Kidney epithelial cell (primary cell): ENCODE data around the gene NMNAT2. TPM values are rescaled to one million over a fixed set of nuclear protein-coding genes. Genes with fewer than 3 reads are reported as not detected.

Experiments used
- DNase-seq: peaks from one replicate; pipeline ENCODE4 v3.0.0-alpha.2; 2010; ENCODE audit warnings: low read depth
- H3K27me3 ChIP-seq: 2 replicates; pipeline ENCODE4 v1.6.0; 2011; ENCODE audit warnings: low read length; ENCODE audit not compliant: control insufficient read depth, insufficient read depth
- H3K36me3 ChIP-seq: 2 replicates; pipeline ENCODE4 v1.5.1; 2011; ENCODE audit warnings: low read length; ENCODE audit not compliant: control insufficient read depth, insufficient read depth
- H3K4me3 ChIP-seq: 2 replicates; pipeline ENCODE4 v1.5.1; 2011; ENCODE audit warnings: low read depth, mild to moderate bottlenecking, control low read depth, low read length
- total RNA-seq: library from RNA; depleted of rRNA; stranded (reverse); fragments of >200 nt; gene quantifications from 2 replicates; pipeline ENCODE4 v1.2.3, GENCODE V29; 2015
- TF ChIP-seq, protein P1 (sequence below): IDR thresholded peaks from 2 replicates; pipeline ENCODE4 v1.5.1; 2011; ENCODE audit warnings: mild to moderate bottlenecking, moderate library complexity, low read length, control low read depth, inconsistent platforms; ENCODE audit not compliant: insufficient read depth, poor library complexity, severe bottlenecking

NMNAT2 gene
- total RNA-seq, 1 donor from 2014 or later: 1.0 TPM

DNA sequence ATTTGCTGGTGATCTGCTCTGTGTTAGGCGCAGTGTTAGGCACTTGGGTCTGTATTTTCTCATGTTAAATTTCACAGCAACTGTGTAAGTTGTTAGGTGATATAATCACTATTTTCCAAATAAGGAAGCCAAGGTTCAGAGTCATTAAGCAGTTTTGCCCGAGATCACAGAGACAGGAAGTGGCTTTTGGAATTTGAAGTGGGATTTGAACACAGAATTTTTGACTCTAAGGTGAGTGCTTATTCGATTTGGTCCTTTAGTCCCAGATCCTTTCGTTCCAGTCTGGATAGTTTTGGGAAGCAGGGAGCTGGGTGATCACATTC, 114.9 kb downstream of the NMNAT2 start:
- H3K4me3 ChIP-seq: no peak overlapping the region
- no peaks in the 10 kb centered on the region for H3K36me3 ChIP-seq
- TF ChIP-seq, protein P1, sequence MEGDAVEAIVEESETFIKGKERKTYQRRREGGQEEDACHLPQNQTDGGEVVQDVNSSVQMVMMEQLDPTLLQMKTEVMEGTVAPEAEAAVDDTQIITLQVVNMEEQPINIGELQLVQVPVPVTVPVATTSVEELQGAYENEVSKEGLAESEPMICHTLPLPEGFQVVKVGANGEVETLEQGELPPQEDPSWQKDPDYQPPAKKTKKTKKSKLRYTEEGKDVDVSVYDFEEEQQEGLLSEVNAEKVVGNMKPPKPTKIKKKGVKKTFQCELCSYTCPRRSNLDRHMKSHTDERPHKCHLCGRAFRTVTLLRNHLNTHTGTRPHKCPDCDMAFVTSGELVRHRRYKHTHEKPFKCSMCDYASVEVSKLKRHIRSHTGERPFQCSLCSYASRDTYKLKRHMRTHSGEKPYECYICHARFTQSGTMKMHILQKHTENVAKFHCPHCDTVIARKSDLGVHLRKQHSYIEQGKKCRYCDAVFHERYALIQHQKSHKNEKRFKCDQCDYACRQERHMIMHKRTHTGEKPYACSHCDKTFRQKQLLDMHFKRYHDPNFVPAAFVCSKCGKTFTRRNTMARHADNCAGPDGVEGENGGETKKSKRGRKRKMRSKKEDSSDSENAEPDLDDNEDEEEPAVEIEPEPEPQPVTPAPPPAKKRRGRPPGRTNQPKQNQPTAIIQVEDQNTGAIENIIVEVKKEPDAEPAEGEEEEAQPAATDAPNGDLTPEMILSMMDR: no peak
- DNase-seq: no peak
- no peaks in the 10 kb centered on the region for H3K27me3 ChIP-seq

DNA sequence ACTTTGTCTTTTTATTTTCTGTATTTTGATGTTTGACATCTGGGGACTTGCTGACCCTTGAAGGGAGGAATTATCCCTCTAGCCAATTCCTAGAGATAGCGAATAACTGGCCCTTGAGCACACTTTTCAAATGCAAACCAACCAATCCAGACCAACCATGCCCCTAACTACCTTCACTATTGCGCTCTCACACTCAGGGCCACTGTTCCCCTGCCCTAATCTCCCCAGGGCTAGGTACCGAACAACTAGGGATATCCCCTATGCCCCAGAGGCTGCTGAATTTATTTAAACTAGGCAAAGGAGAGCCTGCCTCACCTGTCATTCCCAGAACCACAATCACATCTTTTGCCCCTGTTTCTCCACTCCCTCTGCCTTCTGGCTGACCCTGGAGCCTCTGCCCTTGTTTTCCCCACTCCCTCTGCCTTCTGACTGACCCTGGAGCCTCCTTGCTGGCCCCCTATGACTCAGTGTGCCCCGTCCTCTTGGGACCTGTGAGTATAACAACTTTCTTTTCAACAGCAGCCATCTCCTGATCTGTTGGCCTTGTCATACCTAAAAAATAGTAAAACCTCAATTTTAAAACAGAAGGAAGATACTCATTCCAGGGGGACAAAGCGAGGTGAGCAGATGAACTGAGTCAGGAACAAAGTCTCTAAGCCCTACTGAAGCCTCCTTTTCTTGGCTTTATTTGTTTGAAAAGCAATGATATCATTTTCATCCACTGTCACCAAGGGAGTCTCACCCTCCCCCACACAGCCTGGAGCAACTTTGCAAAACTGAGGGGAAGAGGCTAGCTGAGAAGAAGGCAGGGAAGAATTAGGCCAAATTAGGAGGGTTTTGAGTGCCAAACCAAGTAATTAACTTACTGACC, 115.5 kb downstream of the NMNAT2 start:
- H3K36me3 ChIP-seq: no peaks in the 10 kb centered on the region

DNA sequence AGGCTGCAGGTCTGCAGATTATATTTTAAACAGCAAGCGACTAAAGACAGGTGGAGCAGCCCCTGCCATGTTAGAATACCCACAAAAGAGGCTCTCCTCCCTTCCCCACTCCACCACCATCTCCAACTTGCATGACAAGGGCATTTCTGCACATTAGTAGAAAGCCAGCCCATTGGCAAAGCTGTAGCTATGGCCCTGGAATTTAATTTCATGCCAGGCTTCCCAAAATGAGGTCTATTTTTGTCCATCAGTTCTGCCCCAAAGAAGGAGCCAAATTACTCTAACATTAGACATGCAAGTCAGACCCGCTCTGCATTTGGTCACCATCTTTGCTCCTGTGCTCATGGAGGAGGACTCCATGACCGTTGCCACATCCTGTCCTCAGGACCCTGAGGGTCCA, 116.9 kb downstream of the NMNAT2 start:
- TF ChIP-seq, protein P1: no peak
- Histone ChIP-seq H3K27me3 (no peaks in the 10 kb centered on the region), H3K4me3 (no peak overlapping the region), H3K36me3 (no peaks in the 10 kb centered on the region)
- DNase-seq: no peak

More for the DNA sequence above, 115.5 kb downstream of the NMNAT2 start:
- TF ChIP-seq, protein P1: no peak
- Histone ChIP-seq H3K27me3 (no peaks in the 10 kb centered on the region), H3K4me3 (no peak overlapping the region)
- DNase-seq: no peak

DNA sequence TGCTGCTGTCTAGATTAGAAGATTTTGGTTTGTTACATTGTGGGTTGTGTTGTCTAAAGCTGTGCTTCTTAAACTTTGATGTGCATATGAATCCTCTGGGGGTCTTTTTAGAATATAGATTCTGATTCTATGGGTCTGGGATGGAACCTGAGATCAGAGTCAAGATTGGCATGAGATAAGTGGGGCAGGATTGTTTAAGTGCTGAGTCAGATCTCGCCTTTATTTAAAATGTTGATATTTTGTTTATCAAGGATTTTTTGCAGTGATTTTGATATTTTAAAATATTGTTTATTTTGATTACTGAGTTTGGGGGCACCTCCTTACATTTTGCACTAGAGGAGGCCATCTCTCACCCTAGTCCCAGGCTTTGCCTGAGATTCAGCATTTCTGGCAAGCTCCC, 117.4 kb downstream of the NMNAT2 start:
- Histone ChIP-seq H3K36me3 (no peaks in the 10 kb centered on the region), H3K27me3 (no peaks in the 10 kb centered on the region), H3K4me3 (no peak overlapping the region)
- DNase-seq: no peak
- TF ChIP-seq, protein P1: no peak

DNA sequence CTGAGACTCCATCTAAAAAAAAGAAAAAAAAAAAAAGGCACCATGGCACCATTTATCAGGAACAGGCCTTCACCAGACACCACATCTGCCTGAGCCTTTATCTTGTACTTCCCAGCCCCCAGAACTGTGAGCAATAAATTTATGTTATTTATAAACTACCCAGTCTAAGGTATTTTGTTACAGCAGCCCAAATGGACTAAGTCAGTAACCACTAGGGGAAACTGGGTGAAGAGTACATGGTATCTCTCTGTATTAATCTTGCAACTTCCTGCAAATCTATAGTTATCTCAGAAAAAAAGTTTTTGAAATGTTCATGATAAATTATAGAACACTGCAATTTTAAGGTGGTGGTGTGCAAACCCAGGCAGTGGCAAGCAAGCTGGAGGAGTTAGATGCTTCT, 117.8 kb downstream of the NMNAT2 start:
- Histone ChIP-seq H3K36me3 (no peaks in the 10 kb centered on the region), H3K27me3 (no peaks in the 10 kb centered on the region), H3K4me3 (no peak overlapping the region)
- DNase-seq: no peak
- TF ChIP-seq, protein P1: no peak

DNA sequence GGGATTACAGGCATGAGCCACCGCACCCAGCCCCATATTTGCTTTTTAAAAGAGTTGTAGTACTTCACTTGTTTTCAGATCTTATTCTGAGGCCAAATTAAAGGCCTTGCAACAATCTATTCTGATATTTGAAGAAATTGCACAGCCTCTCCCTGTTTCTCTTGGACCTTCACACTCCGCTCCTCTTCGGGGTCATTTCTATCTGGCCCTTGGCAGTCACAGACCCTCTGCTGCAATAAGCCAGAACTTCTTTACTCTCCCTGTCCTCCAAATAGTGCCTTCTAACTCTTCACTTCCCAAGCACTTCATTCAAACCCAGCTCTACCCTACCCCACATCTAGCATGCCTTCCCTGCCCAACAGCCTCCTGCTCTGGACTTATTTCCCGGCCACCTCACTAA, 121.4 kb downstream of the NMNAT2 start:
- DNase-seq: no peak
- H3K36me3 ChIP-seq: no peaks in the 10 kb centered on the region
- no peaks in the 10 kb centered on the region for H3K27me3 ChIP-seq
- TF ChIP-seq, protein P1: no peak
- no peak overlapping the region for H3K4me3 ChIP-seq
